Peyer's patch (tissue), 4 donors: ENCODE results near the gene LCN1. TPM values are rescaled to one million over a fixed set of nuclear protein-coding genes. Genes with fewer than 3 reads are reported as not detected.
A peak's percentile ranks its signal among the peaks of the same experiment; 100 is the strongest.

ENCODE experiments used
- DNase-seq, 3 donors: peaks; one replicate each; pipeline ENCODE4 v3.0.0-alpha.2; 2017 to 2019
- H3K27ac ChIP-seq, 4 donors: fragments of 200-600 bp; sonication (generic); one replicate each; pipeline ENCODE4 v1.5.1; 2016 to 2019
- H3K27me3 ChIP-seq, 2 donors: fragments of 200-600 bp; sonication (generic); one replicate each; pipeline ENCODE4 v1.5.1; 2019
- H3K36me3 ChIP-seq, 3 donors: fragments of 200-600 bp; sonication (generic); one replicate each; pipeline ENCODE4 v1.5.1; 2016 to 2019
- H3K4me1 ChIP-seq, 4 donors: fragments of 200-600 bp; sonication (generic); one replicate each; pipeline ENCODE4 v1.5.1; 2016 to 2019
- H3K4me3 ChIP-seq, 4 donors: fragments of 200-600 bp; sonication (generic); 1 replicate in 3 of 4; 2 replicates in 1 of 4; pipeline ENCODE4 v1.5.1; 2016 to 2019; ENCODE audit warnings: mild to moderate bottlenecking in 1 of 4
- H3K9me3 ChIP-seq, 4 donors: fragments of 200-600 bp; sonication (generic); one replicate each; pipeline ENCODE4 v1.5.1; 2016 to 2019; ENCODE audit warnings: mild to moderate bottlenecking in 1 of 4
- CTCF ChIP-seq, 6 experiments: fragments of 450-650 bp in 4 of 6; fragments of 200-600 bp in 2 of 6; sonication (generic) in 1 of 6; IDR thresholded peaks; one replicate each; pipeline ENCODE4 v1.5.1; 2017 to 2019; ENCODE audit warnings: antibody characterized with exemption in 6 of 6, mild to moderate bottlenecking in 3 of 6, moderate library complexity in 1 of 6
- POLR2A ChIP-seq, 2 donors: fragments of 450-650 bp; IDR thresholded peaks; one replicate each; pipeline ENCODE4 v1.5.1; 2017; ENCODE audit warnings: antibody characterized with exemption in 2 of 2, mild to moderate bottlenecking in 2 of 2, moderate library complexity in 2 of 2
- total RNA-seq, 4 donors: library from RNA; depleted of rRNA; stranded (reverse); fragments of >200 nt; gene quantifications; one replicate each; pipeline ENCODE4 v1.1.0, GENCODE V29; 2016

Gene LCN1
- total RNA-seq, 4 donors from 2014 or later: not detected

DNA sequence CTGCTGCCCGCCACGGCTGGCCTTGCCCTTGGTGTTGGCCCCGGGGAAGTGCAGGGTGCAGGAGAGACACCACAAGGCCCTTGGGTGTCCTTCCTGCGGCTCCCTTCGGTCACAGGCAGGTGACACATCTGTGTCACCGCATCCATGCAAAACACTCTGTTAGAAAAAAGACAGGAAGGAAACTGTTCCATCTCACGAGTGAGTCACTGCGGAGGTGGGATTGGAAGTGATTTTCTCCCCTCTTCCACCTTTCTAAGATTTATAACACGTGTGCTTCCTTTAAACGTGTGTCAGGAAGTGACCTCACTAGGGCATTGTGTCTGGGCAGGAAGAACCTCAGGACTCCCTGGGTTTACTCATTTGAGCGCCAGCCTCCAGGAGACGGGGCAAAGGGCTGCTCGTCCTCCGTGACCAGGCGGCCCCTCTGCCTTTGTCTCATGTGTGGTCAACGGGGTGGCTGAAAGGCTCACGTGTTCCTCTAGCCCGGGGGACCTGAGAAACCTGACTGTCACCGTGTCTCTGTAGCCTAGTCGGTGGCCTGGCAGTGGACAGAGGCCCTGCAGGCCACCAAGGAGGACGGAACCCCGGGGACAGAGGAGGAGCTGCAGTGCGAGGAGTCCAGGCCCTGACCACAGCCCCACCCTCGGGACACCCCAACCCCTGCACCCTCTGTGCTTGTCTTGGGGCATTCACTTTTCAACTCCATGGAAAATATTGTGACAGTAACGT is 4.9 kb upstream of the LCN1 start:
- TF ChIP-seq POLR2A (IDR thresholded peaks at IDR 0.05): no peak
- TF ChIP-seq CTCF (IDR thresholded peaks at IDR 0.05): no peak
- peak in 1 of 3 donors; percentile 32 for DNase-seq
- no peaks in the 10 kb centered on the region for H3K27me3 ChIP-seq
- no peak overlapping the region for H3K4me3 ChIP-seq
- H3K4me1 ChIP-seq: no peaks in the 10 kb centered on the region
- H3K9me3 ChIP-seq: no peaks in the 10 kb centered on the region
- H3K27ac ChIP-seq: no peak overlapping the region
- H3K36me3 ChIP-seq: no peaks in the 10 kb centered on the region

DNA sequence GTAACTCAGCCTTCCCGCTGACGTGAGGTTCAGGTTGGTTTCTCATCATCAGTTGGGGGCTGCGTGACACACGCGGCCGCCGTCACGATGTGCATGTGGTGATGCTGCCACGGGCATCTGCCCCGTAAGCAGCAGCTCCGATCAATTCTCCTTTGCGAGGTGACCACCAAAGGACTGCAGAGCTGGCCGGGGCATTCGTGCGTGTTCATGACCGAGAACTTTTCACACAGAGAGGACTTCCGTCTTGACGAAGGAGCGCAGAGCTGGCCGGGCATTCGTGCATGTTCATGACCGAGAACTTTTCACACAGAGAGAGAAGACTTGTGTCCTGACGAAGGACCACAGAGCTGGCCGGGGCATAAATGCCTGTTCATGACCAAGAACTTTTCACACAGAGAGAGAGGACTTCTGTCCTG is 3.8 kb upstream of the LCN1 start:
- no peak overlapping the region for H3K4me3 ChIP-seq
- TF ChIP-seq CTCF (IDR thresholded peaks at IDR 0.05) (no peak), POLR2A (IDR thresholded peaks at IDR 0.05) (no peak)
- H3K4me1 ChIP-seq: no peaks in the 10 kb centered on the region
- H3K9me3 ChIP-seq: no peaks in the 10 kb centered on the region
- H3K27ac ChIP-seq: no peak overlapping the region
- no peaks in the 10 kb centered on the region for H3K36me3 ChIP-seq
- peak in 1 of 3 donors; percentile 36 for DNase-seq
- no peaks in the 10 kb centered on the region for H3K27me3 ChIP-seq

DNA sequence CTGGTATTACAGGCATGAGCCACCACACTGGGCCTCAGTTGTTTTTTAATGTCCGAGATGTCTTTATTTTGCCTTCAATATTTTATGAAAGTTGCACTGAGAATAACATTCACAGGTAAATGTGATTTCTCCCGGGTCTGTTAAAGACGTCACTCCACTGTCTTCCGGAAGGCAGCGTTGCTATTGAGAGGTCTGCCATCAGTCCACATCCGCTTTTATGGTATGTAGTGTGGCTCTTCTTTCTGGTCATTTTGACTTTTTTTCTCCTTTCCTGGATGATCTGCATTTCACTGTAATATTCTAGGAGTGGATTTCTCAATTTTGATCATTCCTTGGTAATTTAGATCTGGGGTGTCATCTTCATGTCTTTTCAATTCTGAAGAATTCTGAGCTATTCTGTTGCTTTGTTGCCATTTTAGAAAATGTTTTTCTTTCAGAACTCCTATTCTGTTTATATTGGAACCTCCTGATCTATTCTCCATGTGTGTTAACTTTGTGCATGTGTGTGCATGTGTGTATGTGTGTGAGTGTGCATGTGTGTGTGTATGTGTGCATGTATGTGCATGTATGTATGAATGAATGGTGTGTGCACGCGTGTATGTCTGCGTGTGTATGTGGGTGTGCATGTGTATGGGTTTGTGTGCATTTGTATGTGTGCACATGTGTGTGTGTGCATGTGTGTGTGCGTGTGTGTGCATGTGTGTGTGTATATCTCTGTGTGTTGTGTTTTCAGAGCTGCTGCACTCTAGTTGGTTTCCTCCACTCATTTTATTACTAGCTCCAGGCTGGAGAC is 1.9 kb upstream of the LCN1 start:
- no peaks in the 10 kb centered on the region for H3K27me3 ChIP-seq
- H3K36me3 ChIP-seq: no peaks in the 10 kb centered on the region
- DNase-seq: no peak
- no peaks in the 10 kb centered on the region for H3K4me1 ChIP-seq
- H3K27ac ChIP-seq: no peak overlapping the region
- no peak overlapping the region for H3K4me3 ChIP-seq
- H3K9me3 ChIP-seq: no peaks in the 10 kb centered on the region
- TF ChIP-seq POLR2A (IDR thresholded peaks at IDR 0.05): no peak
- TF ChIP-seq CTCF (IDR thresholded peaks at IDR 0.05): no peak

GRCh38 chr9:135521608-135522095 is 412 bp downstream of the LCN1 start:
- Histone ChIP-seq H3K27ac (no peak overlapping the region), H3K27me3 (no peaks in the 10 kb centered on the region), H3K36me3 (no peaks in the 10 kb centered on the region), H3K9me3 (no peaks in the 10 kb centered on the region), H3K4me1 (no peaks in the 10 kb centered on the region), H3K4me3 (no peak overlapping the region)
- TF ChIP-seq CTCF (IDR thresholded peaks at IDR 0.05): no peak
- no peak for TF ChIP-seq POLR2A (IDR thresholded peaks at IDR 0.05)
- no peak for DNase-seq

GRCh38 chr9:135522137-135522877 is 1.1 kb downstream of the LCN1 start:
- H3K27me3 ChIP-seq: no peaks in the 10 kb centered on the region
- no peak overlapping the region for H3K27ac ChIP-seq
- H3K4me1 ChIP-seq: no peaks in the 10 kb centered on the region
- no peaks in the 10 kb centered on the region for H3K9me3 ChIP-seq
- H3K4me3 ChIP-seq: no peak overlapping the region
- no peaks in the 10 kb centered on the region for H3K36me3 ChIP-seq
- TF ChIP-seq POLR2A (IDR thresholded peaks at IDR 0.05) (no peak), CTCF (IDR thresholded peaks at IDR 0.05) (no peak)
- peak in 1 of 3 donors; percentile 15 for DNase-seq
